ENCODE results near the gene SNX15.

Gene SNX15

GRCh38 chr11:65056999-65057398 is 29.8 kb downstream of the SNX15 start:
- no peak for DNase-seq (ENCODE audit: low spot score)

GRCh38 chr11:65057526-65057925 is 30.3 kb downstream of the SNX15 start:
- no peak for DNase-seq (ENCODE audit: low spot score)

GRCh38 chr11:65058012-65058411 is 30.8 kb downstream of the SNX15 start:
- no peak for DNase-seq (ENCODE audit: low spot score)

GRCh38 chr11:65058419-65059054 is 31.3 kb downstream of the SNX15 start, which contains the start of gene NAALADL1:
Gene NAALADL1 (minus strand): TSS chr11:65058553. CDS start chr11:65058521, 32 bp downstream.
- DNase-seq (ENCODE audit: low spot score): no peak

- DNase-seq (ENCODE audit: low spot score): no peak
Measured at GRCh38 chr11:65059523-65059922, 32.3 kb downstream of the SNX15 start.

GRCh38 chr11:65059959-65060824 is 33.0 kb downstream of the SNX15 start:
- DNase-seq (ENCODE audit: low spot score): no peak

GRCh38 chr11:65060913-65061408 is 33.7 kb downstream of the SNX15 start:
- no peak for DNase-seq (ENCODE audit: low spot score)

GRCh38 chr11:65063532-65063931 is 36.3 kb downstream of the SNX15 start:
- DNase-seq (ENCODE audit: low spot score): no peak

GRCh38 chr11:65064847-65065240 is 37.6 kb downstream of the SNX15 start:
- no peak for DNase-seq (ENCODE audit: low spot score)

GRCh38 chr11:65065851-65066250 is 38.6 kb downstream of the SNX15 start:
- DNase-seq (ENCODE audit: low spot score): no peak

- no peak for DNase-seq (ENCODE audit: low spot score)
Measured at GRCh38 chr11:65066315-65066714, 39.1 kb downstream of the SNX15 start.

GRCh38 chr11:65066805-65067291 is 39.6 kb downstream of the SNX15 start:
- no peak for DNase-seq (ENCODE audit: low spot score)

- no peak for DNase-seq (ENCODE audit: low spot score)
Measured at GRCh38 chr11:65067446-65067845, 40.2 kb downstream of the SNX15 start.

GRCh38 chr11:65069217-65069616 is 42.0 kb downstream of the SNX15 start:
- no peak for DNase-seq (ENCODE audit: low spot score)

GRCh38 chr11:65071907-65072630 is 44.8 kb downstream of the SNX15 start:
- no peak for DNase-seq (ENCODE audit: low spot score)

GRCh38 chr11:65072631-65072966 is 45.4 kb downstream of the SNX15 start:
- DNase-seq (ENCODE audit: low spot score): no peak

GRCh38 chr11:65077451-65077850 is 50.2 kb downstream of the SNX15 start:
- DNase-seq (ENCODE audit: low spot score): no peak

GRCh38 chr11:65078151-65078550 is 50.9 kb downstream of the SNX15 start:
- peak; percentile 63 for DNase-seq (ENCODE audit: low spot score)

GRCh38 chr11:65078786-65079342 is 51.6 kb downstream of the SNX15 start:
- no peak for DNase-seq (ENCODE audit: low spot score)

- no peak for DNase-seq (ENCODE audit: low spot score)
Measured at GRCh38 chr11:65083134-65083833, 56.0 kb downstream of the SNX15 start.

- peak; percentile 99 for DNase-seq (ENCODE audit: low spot score)
Measured at GRCh38 chr11:65083834-65084597, 56.8 kb downstream of the SNX15 start, which contains the start of the genes CDCA5 and ZFPL1. Gene CDCA5 (minus strand): TSS chr11:65084040. CDS start chr11:65083978, 62 bp downstream. Gene ZFPL1 (plus strand): TSS chr11:65084222. CDS start chr11:65084699, 477 bp downstream.
